Stomach (tissue), 4 donors: ENCODE results near the gene OR4D11.
"Not testable (repeated sequence)": the region's sequence is repeated elsewhere in the genome, so short reads cannot be mapped to it uniquely, and the experiment has no call there.

Source experiments
- EP300 ChIP-seq: sonication (generic); formaldehyde crosslinking; IDR thresholded peaks from one replicate; pipeline ENCODE4 v1.6.1; 2017; ENCODE audit warnings: antibody characterized with exemption
- POLR2A ChIP-seq, 4 donors: fragments of 450-650 bp; IDR thresholded peaks; one replicate each; pipeline ENCODE4 v1.6.1; 2016; ENCODE audit warnings: antibody characterized with exemption in 4 of 4, control low read depth in 2 of 4, mild to moderate bottlenecking in 1 of 4, moderate library complexity in 1 of 4
- POLR2AphosphoS5 ChIP-seq, 3 donors: sonication (generic); formaldehyde crosslinking; IDR thresholded peaks; one replicate each; pipeline ENCODE4 v1.6.1; 2016; ENCODE audit warnings: antibody characterized with exemption in 3 of 3
- TF ChIP-seq, protein P1 (sequence below), 7 experiments: fragments of 450-650 bp in 4 of 7; fragments of 200-600 bp in 3 of 7; sonication (generic) in 3 of 7; IDR thresholded peaks; one replicate each; pipeline ENCODE4 v1.5.1; 2016 to 2019; ENCODE audit warnings: antibody characterized with exemption in 7 of 7, control low read depth in 2 of 7, mild to moderate bottlenecking in 1 of 7

DNA sequence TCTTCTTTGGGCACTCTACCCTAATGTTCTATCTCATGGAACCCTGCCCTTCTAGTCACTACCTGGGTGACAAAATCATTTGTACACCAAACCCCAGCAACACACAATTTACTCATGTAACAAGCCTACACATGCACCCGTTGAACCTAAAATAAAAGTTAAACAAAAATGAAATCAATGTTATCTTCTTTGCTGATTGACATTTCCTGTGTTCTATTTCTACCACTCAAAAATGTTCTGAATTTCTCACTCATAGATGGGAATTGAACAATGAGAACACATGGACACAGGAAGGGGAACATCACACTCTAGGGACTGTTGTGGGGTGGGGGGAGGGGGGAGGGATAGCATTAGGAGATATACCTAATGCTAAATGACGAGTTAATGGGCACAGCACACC lies 16.8 kb downstream of the OR4D11 start:
- TF ChIP-seq, protein P1, sequence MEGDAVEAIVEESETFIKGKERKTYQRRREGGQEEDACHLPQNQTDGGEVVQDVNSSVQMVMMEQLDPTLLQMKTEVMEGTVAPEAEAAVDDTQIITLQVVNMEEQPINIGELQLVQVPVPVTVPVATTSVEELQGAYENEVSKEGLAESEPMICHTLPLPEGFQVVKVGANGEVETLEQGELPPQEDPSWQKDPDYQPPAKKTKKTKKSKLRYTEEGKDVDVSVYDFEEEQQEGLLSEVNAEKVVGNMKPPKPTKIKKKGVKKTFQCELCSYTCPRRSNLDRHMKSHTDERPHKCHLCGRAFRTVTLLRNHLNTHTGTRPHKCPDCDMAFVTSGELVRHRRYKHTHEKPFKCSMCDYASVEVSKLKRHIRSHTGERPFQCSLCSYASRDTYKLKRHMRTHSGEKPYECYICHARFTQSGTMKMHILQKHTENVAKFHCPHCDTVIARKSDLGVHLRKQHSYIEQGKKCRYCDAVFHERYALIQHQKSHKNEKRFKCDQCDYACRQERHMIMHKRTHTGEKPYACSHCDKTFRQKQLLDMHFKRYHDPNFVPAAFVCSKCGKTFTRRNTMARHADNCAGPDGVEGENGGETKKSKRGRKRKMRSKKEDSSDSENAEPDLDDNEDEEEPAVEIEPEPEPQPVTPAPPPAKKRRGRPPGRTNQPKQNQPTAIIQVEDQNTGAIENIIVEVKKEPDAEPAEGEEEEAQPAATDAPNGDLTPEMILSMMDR (IDR thresholded peaks at IDR 0.05): not testable (repeated sequence)
- not testable (repeated sequence) for TF ChIP-seq POLR2A (IDR thresholded peaks at IDR 0.05); EP300; POLR2AphosphoS5 (IDR thresholded peaks at IDR 0.05)
